Tibial artery (tissue), 4 donors: ENCODE results near the gene AHI1.

Experiments used
- DNase-seq, 2 donors: peaks; one replicate each; pipeline ENCODE4 v3.0.0-alpha.2; 2019
- H3K27ac ChIP-seq, 2 donors: fragments of 200-600 bp; sonication (generic) in 1 of 2; 1 replicate in 1 of 2; 2 replicates in 1 of 2; pipeline ENCODE4 v1.5.1; 2018 to 2019; ENCODE audit warnings: mild to moderate bottlenecking in 1 of 2
- H3K27me3 ChIP-seq, 2 donors: fragments of 200-600 bp; sonication (generic) in 1 of 2; one replicate each; pipeline versions ENCODE4 v1.5.1 to v1.6.0; 2016 to 2019
- H3K36me3 ChIP-seq, 3 donors: fragments of 200-600 bp; sonication (generic) in 2 of 3; one replicate each; pipeline ENCODE4 v1.5.1; 2016 to 2019; ENCODE audit warnings: mild to moderate bottlenecking in 2 of 3
- H3K4me1 ChIP-seq, 4 donors: fragments of 200-600 bp; sonication (generic) in 2 of 4; 1 replicate in 3 of 4; 2 replicates in 1 of 4; pipeline ENCODE4 v1.5.1; 2016 to 2019
- H3K4me3 ChIP-seq, 2 donors: fragments of 200-600 bp; sonication (generic) in 1 of 2; 1 replicate in 1 of 2; 2 replicates in 1 of 2; pipeline ENCODE4 v1.5.1; 2018 to 2019; ENCODE audit warnings: mild to moderate bottlenecking in 2 of 2
- H3K9me3 ChIP-seq, 3 donors: fragments of 200-600 bp; sonication (generic) in 1 of 3; one replicate each; pipeline ENCODE4 v1.5.1; 2016 to 2019
- intact Hi-C: fragments of 100-400 bp; cut with DNase I; formaldehyde crosslinking; loops from one replicate; pipeline ENCODE4 v1.15.0; 2023; ENCODE audit warnings: low total_unique reads
- TF ChIP-seq, protein P1 (sequence below), 2 experiments: fragments of 200-600 bp in 1 of 2; fragments of 450-650 bp in 1 of 2; IDR thresholded peaks; one replicate each; pipeline ENCODE4 v1.5.1; 2017 to 2019; ENCODE audit warnings: antibody characterized with exemption in 2 of 2, mild to moderate bottlenecking in 1 of 2, moderate library complexity in 1 of 2

AHI1 gene

GRCh38 chr6:135499441-135500340, 2.2 kb upstream of the AHI1 start:
- intact Hi-C loops = no loop called here
- H3K4me1 ChIP-seq = peaks cover 0 to 18% (median 3%) of the 10 kb centered on the region in 4 donors
- H3K4me3 ChIP-seq = no peak overlapping the region
- H3K27ac ChIP-seq = peak overlapping the region in 1 of 2 donors; percentile 98
- no peak for DNase-seq
- H3K9me3 ChIP-seq = no peaks in the 10 kb centered on the region
- TF ChIP-seq, protein P1, sequence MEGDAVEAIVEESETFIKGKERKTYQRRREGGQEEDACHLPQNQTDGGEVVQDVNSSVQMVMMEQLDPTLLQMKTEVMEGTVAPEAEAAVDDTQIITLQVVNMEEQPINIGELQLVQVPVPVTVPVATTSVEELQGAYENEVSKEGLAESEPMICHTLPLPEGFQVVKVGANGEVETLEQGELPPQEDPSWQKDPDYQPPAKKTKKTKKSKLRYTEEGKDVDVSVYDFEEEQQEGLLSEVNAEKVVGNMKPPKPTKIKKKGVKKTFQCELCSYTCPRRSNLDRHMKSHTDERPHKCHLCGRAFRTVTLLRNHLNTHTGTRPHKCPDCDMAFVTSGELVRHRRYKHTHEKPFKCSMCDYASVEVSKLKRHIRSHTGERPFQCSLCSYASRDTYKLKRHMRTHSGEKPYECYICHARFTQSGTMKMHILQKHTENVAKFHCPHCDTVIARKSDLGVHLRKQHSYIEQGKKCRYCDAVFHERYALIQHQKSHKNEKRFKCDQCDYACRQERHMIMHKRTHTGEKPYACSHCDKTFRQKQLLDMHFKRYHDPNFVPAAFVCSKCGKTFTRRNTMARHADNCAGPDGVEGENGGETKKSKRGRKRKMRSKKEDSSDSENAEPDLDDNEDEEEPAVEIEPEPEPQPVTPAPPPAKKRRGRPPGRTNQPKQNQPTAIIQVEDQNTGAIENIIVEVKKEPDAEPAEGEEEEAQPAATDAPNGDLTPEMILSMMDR (IDR thresholded peaks at IDR 0.05) = no peak
- H3K36me3 ChIP-seq = no peaks in the 10 kb centered on the region
- no peaks in the 10 kb centered on the region for H3K27me3 ChIP-seq

- no peaks in the 10 kb centered on the region for H3K36me3 ChIP-seq
- no peaks in the 10 kb centered on the region for H3K9me3 ChIP-seq
- H3K27me3 ChIP-seq = no peaks in the 10 kb centered on the region
- H3K4me3 ChIP-seq = peak overlapping the region; percentile 66 to 93
- DNase-seq = peak; percentile 83 to 85
- H3K4me1 ChIP-seq = peaks cover 0 to 18% (median 3%) of the 10 kb centered on the region in 4 donors
- TF ChIP-seq, protein P1 (IDR thresholded peaks at IDR 0.05) = no peak
- intact Hi-C loops = no loop called here
- H3K27ac ChIP-seq = peak overlapping the region; percentile 92 to 98
These were observed 773 bp upstream of the AHI1 start for GRCh38 chr6:135498185-135498841.

GRCh38 chr6:135496800-135497411, 634 bp downstream of the AHI1 start:
- Histone ChIP-seq H3K9me3 (no peaks in the 10 kb centered on the region), H3K36me3 (no peaks in the 10 kb centered on the region), H3K27me3 (no peaks in the 10 kb centered on the region), H3K4me3 (peak overlapping the region; percentile 66 to 93), H3K4me1 (peaks cover 0 to 18% (median 3%) of the 10 kb centered on the region in 4 donors), H3K27ac (peak overlapping the region; percentile 92 to 98)
- intact Hi-C loops = no loop called here
- DNase-seq = no peak
- TF ChIP-seq, protein P1 (IDR thresholded peaks at IDR 0.05) = no peak

DNA sequence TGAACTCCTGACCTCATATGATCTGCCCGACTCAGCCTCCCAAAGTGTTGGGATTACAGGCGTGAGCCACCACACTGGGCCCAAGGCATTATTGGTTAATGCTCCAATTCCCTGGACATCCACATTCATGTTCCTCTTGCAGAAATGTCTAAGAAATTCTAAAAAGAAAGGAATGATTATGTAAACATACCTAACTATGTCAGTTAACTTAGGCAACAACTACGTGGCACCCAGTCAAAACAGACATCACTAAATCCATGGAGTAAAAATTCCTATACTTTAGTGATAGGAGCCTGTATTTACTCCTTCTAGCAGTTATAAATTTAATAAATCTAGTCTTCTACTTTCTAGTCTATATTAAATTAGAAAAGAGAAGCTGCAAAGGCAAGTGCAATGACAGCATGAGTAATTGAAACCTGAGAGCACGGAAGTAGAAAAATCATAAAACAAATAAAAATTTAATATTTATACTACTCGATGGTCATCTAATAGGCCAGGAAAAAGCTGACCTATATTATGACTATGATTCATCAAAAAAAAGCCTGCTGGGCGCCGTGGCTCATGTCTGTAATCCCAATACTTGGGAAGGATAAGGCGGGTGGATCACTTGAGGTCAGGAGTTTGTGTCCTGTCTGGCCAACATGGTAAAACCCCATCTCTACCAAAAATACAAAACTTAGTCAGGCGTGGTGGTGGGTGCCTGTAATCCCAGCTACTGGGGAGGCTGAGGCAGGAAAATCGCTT, 4.2 kb downstream of the AHI1 start:
- intact Hi-C loops = no loop called here
- no peak overlapping the region for H3K4me3 ChIP-seq
- H3K4me1 ChIP-seq = peaks cover 0 to 11% (median 0%) of the 10 kb centered on the region in 4 donors
- TF ChIP-seq, protein P1 (IDR thresholded peaks at IDR 0.05) = no peak
- no peak for DNase-seq
- H3K36me3 ChIP-seq = peaks cover 25 to 32% (median 28%) of the 10 kb centered on the region in 3 donors
- H3K27ac ChIP-seq = no peak overlapping the region
- no peaks in the 10 kb centered on the region for H3K9me3 ChIP-seq
- no peaks in the 10 kb centered on the region for H3K27me3 ChIP-seq

DNA sequence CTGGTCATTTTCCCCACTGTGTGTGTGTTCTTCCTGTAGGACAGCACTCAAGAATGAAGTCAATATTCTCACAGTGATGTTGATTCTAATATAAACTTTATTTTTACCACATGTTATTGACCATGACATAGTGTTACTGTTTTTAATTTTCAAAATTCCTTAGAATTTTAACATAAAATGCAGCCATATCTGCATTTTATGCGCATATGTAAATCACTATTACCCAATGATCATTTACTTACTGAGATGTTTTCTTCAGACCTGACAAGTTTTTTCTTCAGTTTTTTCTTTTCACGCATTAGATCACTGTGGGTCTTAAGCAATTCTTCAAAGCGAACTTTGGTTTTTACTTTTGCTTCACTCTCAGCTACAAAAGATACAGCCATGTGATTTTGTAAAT, 7.2 kb downstream of the AHI1 start:
- TF ChIP-seq, protein P1 (IDR thresholded peaks at IDR 0.05) = no peak
- Histone ChIP-seq H3K9me3 (no peaks in the 10 kb centered on the region), H3K4me3 (no peak overlapping the region), H3K27me3 (no peaks in the 10 kb centered on the region), H3K36me3 (peaks cover 41 to 53% (median 48%) of the 10 kb centered on the region in 3 donors), H3K27ac (no peak overlapping the region), H3K4me1 (no peaks in the 10 kb centered on the region)
- intact Hi-C loops = no loop called here
- DNase-seq = no peak
